K562 (cell line): ENCODE data around the gene ACTR3. TPM values are rescaled to one million over a fixed set of nuclear protein-coding genes. Genes with fewer than 3 reads are reported as not detected.

Experiments
- ATAC-seq: fragments of 200-7000 bp; cut with Tn5 transposase; 3 replicates; pipeline ENCODE4 v1.9.1; 2020; ENCODE audit warnings: moderate library complexity
- BruUV-seq: library from RNA; stranded (reverse); fragments of 400-500 nt; replicated peaks from 2 replicates; lab custom pipeline; 2021; lab: Mats Ljungman, UMichigan
- CTCF ChIA-PET: fragments of 300-600 bp; formaldehyde crosslinking; extraction: SDS; loops from one replicate; lab custom pipeline; 2021; ENCODE audit warnings: low intra/inter-chr PET ratio; lab: Yijun Ruan, JAX
- POLR2A ChIA-PET: fragments of 300-600, 350-650 bp; sonication (Branson Sonifier 250); formaldehyde crosslinking; extraction: SDS; loops from one replicate; lab custom pipeline; 2021; ENCODE audit warnings: antibody characterized with exemption, inconsistent platforms; lab: Yijun Ruan, JAX
- DNase-seq, 4 experiments: peaks; one replicate each; pipeline versions ENCODE4 v3.0.0 to v3.0.0-alpha.2; 2011 to 2018; ENCODE audit warnings: low spot score in 3 of 4, mixed read lengths in 3 of 4; ENCODE audit errors: extremely low read depth in 1 of 4
- FAIRE-seq: peaks from 2 replicates; lab custom pipeline; 2011; peaks lifted over from hg19 to GRCh38; lab: Jason Lieb, UNC
- H2AFZ ChIP-seq: 2 replicates; pipeline ENCODE4 v1.6.0; 2011; ENCODE audit warnings: low read depth, low read length, control low read depth, inconsistent platforms
- H3K27ac ChIP-seq: fragments of 200-600 bp; 3 replicates; pipeline ENCODE4 v1.8.0; 2011; ENCODE audit warnings: low read depth, mild to moderate bottlenecking, control low read depth, inconsistent platforms, low read length, moderate library complexity, mixed read lengths; ENCODE audit errors: extremely low read depth
- H3K27me3 ChIP-seq, 2 experiments: fragments of 300-600 bp in 1 of 2; 2 replicates in 1 of 2; 3 replicates in 1 of 2; pipeline versions ENCODE4 v1.6.0 to v1.8.0; 2011; ENCODE audit warnings: inconsistent platforms in 2 of 2, low read length in 2 of 2, mild to moderate bottlenecking in 1 of 2, mixed read lengths in 1 of 2, moderate library complexity in 1 of 2; ENCODE audit not compliant: control insufficient read depth in 2 of 2, insufficient read depth in 2 of 2
- H3K36me3 ChIP-seq: fragments of 300-600 bp; 3 replicates; pipeline ENCODE4 v1.8.0; 2011; ENCODE audit warnings: mild to moderate bottlenecking, low read length, inconsistent platforms; ENCODE audit not compliant: control insufficient read depth, insufficient read depth
- H3K4me1 ChIP-seq, 2 experiments: fragments of 200-600 bp in 1 of 2; replicated peaks in 1 of 2; 2 replicates in 1 of 2; 3 replicates in 1 of 2; pipeline versions ENCODE4 v1.5.1 to v1.8.0; 2011; ENCODE audit warnings: inconsistent platforms in 2 of 2, low read length in 2 of 2, mild to moderate bottlenecking in 1 of 2, mixed read lengths in 1 of 2, moderate library complexity in 1 of 2; ENCODE audit not compliant: control insufficient read depth in 2 of 2, insufficient read depth in 2 of 2
- H3K4me2 ChIP-seq: 2 replicates; pipeline ENCODE4 v1.6.1; 2011; ENCODE audit warnings: low read length, control low read depth, inconsistent platforms, mixed read lengths; ENCODE audit not compliant: insufficient read depth
- H3K4me3 ChIP-seq: fragments of 200-600 bp; sonication (generic), shearing (Covaris generic); 2 replicates; pipeline ENCODE4 v1.5.1; 2016; ENCODE audit warnings: control low read depth, inconsistent platforms
- H3K79me2 ChIP-seq: fragments of 200-600 bp; 3 replicates; pipeline ENCODE4 v1.8.0; 2011; ENCODE audit warnings: low read length, inconsistent platforms; ENCODE audit not compliant: control insufficient read depth, insufficient read depth
- H3K9ac ChIP-seq, 2 experiments: 2 replicates each; pipeline versions ENCODE4 v1.6.0 to v1.6.1; 2011; ENCODE audit warnings: low read depth in 2 of 2, low read length in 2 of 2, control low read depth in 1 of 2, inconsistent platforms in 1 of 2, mild to moderate bottlenecking in 1 of 2, mixed read lengths in 1 of 2; ENCODE audit not compliant: insufficient read depth in 1 of 2
- H3K9me1 ChIP-seq: one replicate; pipeline ENCODE4 v1.6.0; 2011; ENCODE audit warnings: inconsistent platforms, mild to moderate bottlenecking, low read length, moderate library complexity; ENCODE audit not compliant: control insufficient read depth, insufficient read depth
- H3K9me3 ChIP-seq: replicated peaks from 2 replicates; pipeline ENCODE4 v1.5.1; 2011; ENCODE audit warnings: low read depth, low read length, inconsistent platforms; ENCODE audit not compliant: control insufficient read depth, insufficient read depth
- H4K20me1 ChIP-seq: replicated peaks from 2 replicates; pipeline ENCODE4 v1.6.1; 2011; ENCODE audit warnings: low read length, inconsistent platforms, mixed read lengths; ENCODE audit not compliant: control insufficient read depth, insufficient read depth
- CBFA2T3 ChIP-seq: fragments of 450-650 bp; IDR thresholded peaks from 2 replicates; pipeline ENCODE4 v1.6.1; 2017
- EGR1 ChIP-seq: fragments of 450-650 bp; conservative IDR thresholded peaks from 2 replicates; pipeline ENCODE4 v1.6.1; 2017; ENCODE audit warnings: mild to moderate bottlenecking
- ETV1 ChIP-seq: fragments of 450-650 bp; conservative IDR thresholded peaks from 2 replicates; pipeline ENCODE4 v1.6.1; 2016; ENCODE audit warnings: missing genetic modification characterization, control low read depth, low read depth, missing compliant biosample characterization
- FIP1L1 ChIP-seq: fragments of 200-400 bp; formaldehyde crosslinking; IDR thresholded peaks from 2 replicates; pipeline ENCODE4 v1.6.1; 2018; ENCODE audit warnings: mild to moderate bottlenecking, low read depth, low read length; ENCODE audit not compliant: poor library complexity, severe bottlenecking
- GABPA ChIP-seq: fragments of 200-800 bp; sonication (Bioruptor generic); conservative IDR thresholded peaks from 2 replicates; pipeline ENCODE4 v1.6.1; 2016; ENCODE audit warnings: low read depth, missing genetic modification characterization, missing compliant biosample characterization
- MLLT1 ChIP-seq, 2 experiments: fragments of 450-650 bp; IDR thresholded peaks; 2 replicates each; pipeline ENCODE4 v1.6.1; 2016
- USF1 ChIP-seq: sonication (generic); formaldehyde crosslinking; IDR thresholded peaks from 2 replicates; pipeline ENCODE4 v1.9.0; 2022; ENCODE audit warnings: mild to moderate bottlenecking, missing genetic modification reagents
- ZNF561 ChIP-seq: fragments of 450-650 bp; formaldehyde crosslinking; conservative IDR thresholded peaks from 2 replicates; pipeline ENCODE4 v1.4.0; 2020; ENCODE audit warnings: mild to moderate bottlenecking, moderate library complexity
- WGBS: fragments of 100-300 bp; shearing (Covaris generic); methylation state at CpG from one replicate; pipeline ENCODE4 v1.1.6; 2016; ENCODE audit warnings: low coverage, mixed read lengths; ENCODE audit not compliant: insufficient coverage; ENCODE audit errors: missing lambda C conversion rate; 5-methylcytosine and 5-hydroxymethylcytosine counted together
- in situ Hi-C: fragments of 300-500 bp; cut with MboI; formaldehyde crosslinking; loops from 4 replicates; pipeline ENCODE4 v1.15.0; 2018; ENCODE audit warnings: inconsistent platforms, mixed read lengths
- intact Hi-C: fragments of 100-400 bp; cut with micrococcal nuclease; formaldehyde crosslinking; loops from 2 replicates; pipeline ENCODE4 v1.14.2; 2022
- polyA plus RNA-seq, 8 experiments: library from polyadenylated mRNA; depleted of rRNA in 4 of 8; stranded (reverse) in 5 of 8; unstranded in 3 of 8; fragments of >200 nt; fragmentation: Nextera tagmentation in 2 of 8; fragmentation: Illumina TruSeq in 1 of 8; extraction: Ambion mirVana in 2 of 8; extraction: Trizol in 1 of 8; gene quantifications; 2 replicates each; pipeline versions ENCODE4 v1.2.1 to v1.2.3, GENCODE V29; 2011 to 2014; ENCODE audit warnings: inconsistent platforms in 1 of 8, missing spikeins in 1 of 8
- total RNA-seq, 7 experiments: library from RNA; depleted of rRNA in 6 of 7; stranded (reverse); fragments of >200 nt in 6 of 7; fragmentation: Illumina TruSeq in 2 of 7; extraction: Trizol in 2 of 7; gene quantifications; 2 replicates each; pipeline versions ENCODE4 v1.2.1 to v1.2.3, GENCODE V29; 2011 to 2021; ENCODE audit warnings: low replicate concordance in 1 of 7
- TF ChIP-seq, protein P1 (sequence below): fragments of 450-650 bp; IDR thresholded peaks from 2 replicates; pipeline ENCODE4 v1.6.1; 2017; ENCODE audit warnings: antibody characterized with exemption, mild to moderate bottlenecking
- TF ChIP-seq, protein P2 (sequence below): sonication (generic); formaldehyde crosslinking; IDR thresholded peaks from 2 replicates; pipeline ENCODE4 v1.8.0; 2022; ENCODE audit warnings: missing genetic modification reagents, mild to moderate bottlenecking, borderline replicate concordance
- TF ChIP-seq, protein P3 (sequence below): fragments of 150-350 bp; conservative IDR thresholded peaks from 2 replicates; pipeline ENCODE4 v1.6.1; 2014; ENCODE audit warnings: low read length

The ACTR3 gene
- total and polyA plus RNA-seq, 9 of the 15 experiments (the other 6 are each of a cell fraction or from before 2014, with no cell fraction given) = 49.0 to 354 (median 249) TPM

DNA sequence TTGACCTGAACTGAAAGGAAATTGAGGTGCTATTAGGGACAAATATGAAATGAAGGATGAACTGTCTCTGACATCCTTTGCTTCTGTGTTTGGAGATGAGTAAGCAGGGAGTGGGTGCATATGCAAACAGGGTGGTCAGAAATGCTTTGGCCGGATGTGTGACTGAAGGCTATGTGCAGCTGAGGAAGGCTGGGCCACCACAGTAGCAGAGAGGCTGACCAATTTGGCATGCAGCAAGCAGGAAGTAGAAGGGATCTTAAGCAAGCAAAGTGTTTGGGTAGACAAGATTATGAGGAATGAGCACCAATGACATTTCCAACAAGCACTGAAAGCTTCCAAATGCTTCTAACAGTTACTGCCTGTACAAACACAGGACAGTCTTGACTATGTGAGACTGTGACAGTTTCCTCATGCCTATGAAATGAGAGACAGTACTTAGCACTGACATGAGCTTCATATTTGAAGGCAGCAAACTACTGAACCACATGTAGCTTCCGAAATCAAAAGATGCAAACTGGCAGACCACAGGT lies 3.3 kb upstream of the ACTR3 start:
- FAIRE-seq (peak; percentile 86), DNase-seq (peak in 2 of 4 experiments; percentile 27 to 58), ATAC-seq (no peak)
- ChIA-PET POLR2A (interaction anchor here (1.1 to 4.4 kb wide), 2 partner anchors 11 to 13 kb away, joined by 3 to 75 read pairs; no protein-coding TSS in a partner anchor), CTCF (no interaction called here)
- Histone ChIP-seq H3K79me2 (peaks cover 38% of the 10 kb centered on the region), H3K27ac (peak overlapping the region; percentile 45; the same call in 2 of the 3 replicates), H3K9me3 (no peaks in the 10 kb centered on the region), H3K9me1 (no peaks in the 10 kb centered on the region), H3K9ac (no peak overlapping the region; a peak in 1 of 4 replicates), H3K4me2 (peak overlapping the region; percentile 23), H3K4me1 (peaks cover 7 to 22% of the 10 kb centered on the region in 2 experiments; a peak in 3 of 5 replicates), H4K20me1 (no peaks in the 10 kb centered on the region), H3K36me3 (no peaks in the 10 kb centered on the region), H3K4me3 (no peak overlapping the region), H3K27me3 (no peaks in the 10 kb centered on the region), H2AFZ (peak overlapping the region; percentile 61)
- in situ Hi-C loops (no loop called here), intact Hi-C loops (no loop called here)
- WGBS = 58% methylated on average over 2 of the region's 2 CpGs
- no TSS peak for BruUV-seq
- TF ChIP-seq, protein P1, sequence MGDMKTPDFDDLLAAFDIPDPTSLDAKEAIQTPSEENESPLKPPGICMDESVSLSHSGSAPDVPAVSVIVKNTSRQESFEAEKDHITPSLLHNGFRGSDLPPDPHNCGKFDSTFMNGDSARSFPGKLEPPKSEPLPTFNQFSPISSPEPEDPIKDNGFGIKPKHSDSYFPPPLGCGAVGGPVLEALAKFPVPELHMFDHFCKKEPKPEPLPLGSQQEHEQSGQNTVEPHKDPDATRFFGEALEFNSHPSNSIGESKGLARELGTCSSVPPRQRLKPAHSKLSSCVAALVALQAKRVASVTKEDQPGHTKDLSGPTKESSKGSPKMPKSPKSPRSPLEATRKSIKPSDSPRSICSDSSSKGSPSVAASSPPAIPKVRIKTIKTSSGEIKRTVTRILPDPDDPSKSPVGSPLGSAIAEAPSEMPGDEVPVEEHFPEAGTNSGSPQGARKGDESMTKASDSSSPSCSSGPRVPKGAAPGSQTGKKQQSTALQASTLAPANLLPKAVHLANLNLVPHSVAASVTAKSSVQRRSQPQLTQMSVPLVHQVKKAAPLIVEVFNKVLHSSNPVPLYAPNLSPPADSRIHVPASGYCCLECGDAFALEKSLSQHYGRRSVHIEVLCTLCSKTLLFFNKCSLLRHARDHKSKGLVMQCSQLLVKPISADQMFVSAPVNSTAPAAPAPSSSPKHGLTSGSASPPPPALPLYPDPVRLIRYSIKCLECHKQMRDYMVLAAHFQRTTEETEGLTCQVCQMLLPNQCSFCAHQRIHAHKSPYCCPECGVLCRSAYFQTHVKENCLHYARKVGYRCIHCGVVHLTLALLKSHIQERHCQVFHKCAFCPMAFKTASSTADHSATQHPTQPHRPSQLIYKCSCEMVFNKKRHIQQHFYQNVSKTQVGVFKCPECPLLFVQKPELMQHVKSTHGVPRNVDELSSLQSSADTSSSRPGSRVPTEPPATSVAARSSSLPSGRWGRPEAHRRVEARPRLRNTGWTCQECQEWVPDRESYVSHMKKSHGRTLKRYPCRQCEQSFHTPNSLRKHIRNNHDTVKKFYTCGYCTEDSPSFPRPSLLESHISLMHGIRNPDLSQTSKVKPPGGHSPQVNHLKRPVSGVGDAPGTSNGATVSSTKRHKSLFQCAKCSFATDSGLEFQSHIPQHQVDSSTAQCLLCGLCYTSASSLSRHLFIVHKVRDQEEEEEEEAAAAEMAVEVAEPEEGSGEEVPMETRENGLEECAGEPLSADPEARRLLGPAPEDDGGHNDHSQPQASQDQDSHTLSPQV = 0 out of 2 replicates have a peak, but pooled peaks have one; percentile 14
- TF ChIP-seq EGR1 = peak; percentile 57; the same call in 1 of the 2 replicates
- no peak for TF ChIP-seq FIP1L1
- no peak for TF ChIP-seq USF1 (CRISPR knock-in tag)
- no peak for TF ChIP-seq ZNF561 (CRISPR knock-in tag)
- TF ChIP-seq, protein P2, sequence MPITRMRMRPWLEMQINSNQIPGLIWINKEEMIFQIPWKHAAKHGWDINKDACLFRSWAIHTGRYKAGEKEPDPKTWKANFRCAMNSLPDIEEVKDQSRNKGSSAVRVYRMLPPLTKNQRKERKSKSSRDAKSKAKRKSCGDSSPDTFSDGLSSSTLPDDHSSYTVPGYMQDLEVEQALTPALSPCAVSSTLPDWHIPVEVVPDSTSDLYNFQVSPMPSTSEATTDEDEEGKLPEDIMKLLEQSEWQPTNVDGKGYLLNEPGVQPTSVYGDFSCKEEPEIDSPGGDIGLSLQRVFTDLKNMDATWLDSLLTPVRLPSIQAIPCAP (CRISPR knock-in tag) = no peak
- TF ChIP-seq, protein P3, sequence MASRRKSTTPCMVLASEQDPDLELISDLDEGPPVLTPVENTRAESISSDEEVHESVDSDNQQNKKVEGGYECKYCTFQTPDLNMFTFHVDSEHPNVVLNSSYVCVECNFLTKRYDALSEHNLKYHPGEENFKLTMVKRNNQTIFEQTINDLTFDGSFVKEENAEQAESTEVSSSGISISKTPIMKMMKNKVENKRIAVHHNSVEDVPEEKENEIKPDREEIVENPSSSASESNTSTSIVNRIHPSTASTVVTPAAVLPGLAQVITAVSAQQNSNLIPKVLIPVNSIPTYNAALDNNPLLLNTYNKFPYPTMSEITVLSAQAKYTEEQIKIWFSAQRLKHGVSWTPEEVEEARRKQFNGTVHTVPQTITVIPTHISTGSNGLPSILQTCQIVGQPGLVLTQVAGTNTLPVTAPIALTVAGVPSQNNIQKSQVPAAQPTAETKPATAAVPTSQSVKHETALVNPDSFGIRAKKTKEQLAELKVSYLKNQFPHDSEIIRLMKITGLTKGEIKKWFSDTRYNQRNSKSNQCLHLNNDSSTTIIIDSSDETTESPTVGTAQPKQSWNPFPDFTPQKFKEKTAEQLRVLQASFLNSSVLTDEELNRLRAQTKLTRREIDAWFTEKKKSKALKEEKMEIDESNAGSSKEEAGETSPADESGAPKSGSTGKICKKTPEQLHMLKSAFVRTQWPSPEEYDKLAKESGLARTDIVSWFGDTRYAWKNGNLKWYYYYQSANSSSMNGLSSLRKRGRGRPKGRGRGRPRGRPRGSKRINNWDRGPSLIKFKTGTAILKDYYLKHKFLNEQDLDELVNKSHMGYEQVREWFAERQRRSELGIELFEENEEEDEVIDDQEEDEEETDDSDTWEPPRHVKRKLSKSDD = no peak
- 0 out of 2 replicates have a peak, but pooled peaks have one; percentile 27 for TF ChIP-seq GABPA (tag)
- no peak for TF ChIP-seq MLLT1 (IDR thresholded peaks at IDR 0.05)
- peak; percentile 10; the same call in 1 of the 2 replicates for TF ChIP-seq CBFA2T3
- TF ChIP-seq ETV1 (tag) = peak; percentile 55; the same call in 1 of the 2 replicates
